ENCODE data around the gene EFL1.

DNA sequence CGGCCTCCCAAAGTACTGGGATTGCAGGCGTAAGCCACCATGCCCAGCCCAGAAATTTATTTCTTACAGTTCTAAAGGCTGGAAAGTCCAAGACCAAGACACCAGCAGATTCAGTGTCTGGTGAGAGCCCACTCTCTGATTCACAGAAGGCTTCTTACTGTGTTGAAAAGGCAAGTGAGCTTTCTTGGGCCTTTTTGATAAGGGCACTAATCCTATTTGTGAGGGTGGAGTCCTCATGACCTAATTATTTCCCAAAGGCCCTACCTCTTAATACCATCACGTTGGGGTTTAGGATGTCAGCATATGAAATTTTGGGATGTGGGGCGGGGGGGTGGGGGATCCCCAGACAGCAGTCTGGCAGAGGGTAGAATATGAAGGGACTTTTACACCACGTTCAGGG is 169.2 kb downstream of the EFL1 start:
- TF ChIP-seq ZNF211 (tag by site-specific recombination; IDR thresholded peaks at IDR 0.05; ENCODE audit: low read depth) (no peak), ZNF202 (tag by site-specific recombination; IDR thresholded peaks at IDR 0.05; ENCODE audit: borderline replicate concordance) (no peak), ZNF341 (tag by site-specific recombination; IDR thresholded peaks at IDR 0.05; ENCODE audit: low read depth) (no peak), ZSCAN16 (tag by site-specific recombination; IDR thresholded peaks at IDR 0.05) (no peak), SP2 (tag by site-specific recombination; IDR thresholded peaks at IDR 0.05) (no peak), ZNF660 (tag by site-specific recombination; IDR thresholded peaks at IDR 0.05) (no peak)
- TF ChIP-seq, protein P1, sequence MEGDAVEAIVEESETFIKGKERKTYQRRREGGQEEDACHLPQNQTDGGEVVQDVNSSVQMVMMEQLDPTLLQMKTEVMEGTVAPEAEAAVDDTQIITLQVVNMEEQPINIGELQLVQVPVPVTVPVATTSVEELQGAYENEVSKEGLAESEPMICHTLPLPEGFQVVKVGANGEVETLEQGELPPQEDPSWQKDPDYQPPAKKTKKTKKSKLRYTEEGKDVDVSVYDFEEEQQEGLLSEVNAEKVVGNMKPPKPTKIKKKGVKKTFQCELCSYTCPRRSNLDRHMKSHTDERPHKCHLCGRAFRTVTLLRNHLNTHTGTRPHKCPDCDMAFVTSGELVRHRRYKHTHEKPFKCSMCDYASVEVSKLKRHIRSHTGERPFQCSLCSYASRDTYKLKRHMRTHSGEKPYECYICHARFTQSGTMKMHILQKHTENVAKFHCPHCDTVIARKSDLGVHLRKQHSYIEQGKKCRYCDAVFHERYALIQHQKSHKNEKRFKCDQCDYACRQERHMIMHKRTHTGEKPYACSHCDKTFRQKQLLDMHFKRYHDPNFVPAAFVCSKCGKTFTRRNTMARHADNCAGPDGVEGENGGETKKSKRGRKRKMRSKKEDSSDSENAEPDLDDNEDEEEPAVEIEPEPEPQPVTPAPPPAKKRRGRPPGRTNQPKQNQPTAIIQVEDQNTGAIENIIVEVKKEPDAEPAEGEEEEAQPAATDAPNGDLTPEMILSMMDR (tag by site-specific recombination; IDR thresholded peaks at IDR 0.05) = no peak
